ENCODE results near the gene ADGRE2. TPM values are rescaled to one million over a fixed set of nuclear protein-coding genes. Genes with fewer than 3 reads are reported as not detected.

ADGRE2 gene
- total RNA-seq, 1 experiment from 2014 or later = 4.2 TPM

DNA sequence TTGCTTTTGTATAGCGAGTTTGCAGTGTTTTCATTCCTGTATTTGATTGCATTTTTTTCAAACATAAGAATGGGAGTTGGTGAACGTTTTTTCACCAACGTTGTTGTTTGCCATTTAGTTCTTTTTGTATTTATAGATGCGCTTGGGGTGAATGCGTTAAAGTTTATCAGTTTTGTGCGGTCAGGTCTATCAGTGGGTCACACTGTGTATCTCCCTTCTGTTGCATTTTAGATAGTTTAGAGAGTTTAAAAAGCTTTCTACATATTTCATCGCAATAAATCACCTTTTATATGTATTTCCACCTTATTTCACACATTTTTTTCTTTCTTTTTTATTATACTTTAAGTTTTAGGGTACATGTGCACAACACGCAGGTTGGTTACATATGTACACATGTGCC is 40.2 kb upstream of the ADGRE2 start:
- Histone ChIP-seq H3K79me2 (ENCODE audit: low read length) (no peaks in the 10 kb centered on the region), H3K9me3 (ENCODE audit: low read length) (no peaks in the 10 kb centered on the region), H3K27me3 (ENCODE audit: low read length) (peaks cover 30% of the 10 kb centered on the region), H3K9me2 (replicated peaks; ENCODE audit: low read length) (no peaks in the 10 kb centered on the region), H3F3A (ENCODE audit: low read length, unreplicated experiment) (no peaks in the 10 kb centered on the region), H3K27ac (ENCODE audit: low read length) (no peak overlapping the region), H2AFZ (ENCODE audit: low read length) (no peak overlapping the region), H4K20me1 (ENCODE audit: low read length) (no peaks in the 10 kb centered on the region), H3K9ac (ENCODE audit: low read length) (no peak overlapping the region), H3K4me1 (ENCODE audit: insufficient read depth, low read length) (no peaks in the 10 kb centered on the region), H3K4me2 (ENCODE audit: low read length) (no peak overlapping the region), H3K36me3 (ENCODE audit: low read depth, low read length) (no peaks in the 10 kb centered on the region), H3K4me3 (ENCODE audit: low read length) (no peak overlapping the region)
- TF ChIP-seq EZH2 (IDR thresholded peaks at IDR 0.05; ENCODE audit: low read length, unreplicated experiment) (no peak), EZH2phosphoT487 (IDR thresholded peaks at IDR 0.05; ENCODE audit: borderline replicate concordance, low read length) (no peak)
- TF ChIP-seq, protein P1, sequence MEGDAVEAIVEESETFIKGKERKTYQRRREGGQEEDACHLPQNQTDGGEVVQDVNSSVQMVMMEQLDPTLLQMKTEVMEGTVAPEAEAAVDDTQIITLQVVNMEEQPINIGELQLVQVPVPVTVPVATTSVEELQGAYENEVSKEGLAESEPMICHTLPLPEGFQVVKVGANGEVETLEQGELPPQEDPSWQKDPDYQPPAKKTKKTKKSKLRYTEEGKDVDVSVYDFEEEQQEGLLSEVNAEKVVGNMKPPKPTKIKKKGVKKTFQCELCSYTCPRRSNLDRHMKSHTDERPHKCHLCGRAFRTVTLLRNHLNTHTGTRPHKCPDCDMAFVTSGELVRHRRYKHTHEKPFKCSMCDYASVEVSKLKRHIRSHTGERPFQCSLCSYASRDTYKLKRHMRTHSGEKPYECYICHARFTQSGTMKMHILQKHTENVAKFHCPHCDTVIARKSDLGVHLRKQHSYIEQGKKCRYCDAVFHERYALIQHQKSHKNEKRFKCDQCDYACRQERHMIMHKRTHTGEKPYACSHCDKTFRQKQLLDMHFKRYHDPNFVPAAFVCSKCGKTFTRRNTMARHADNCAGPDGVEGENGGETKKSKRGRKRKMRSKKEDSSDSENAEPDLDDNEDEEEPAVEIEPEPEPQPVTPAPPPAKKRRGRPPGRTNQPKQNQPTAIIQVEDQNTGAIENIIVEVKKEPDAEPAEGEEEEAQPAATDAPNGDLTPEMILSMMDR (conservative IDR thresholded peaks at IDR 0.05; ENCODE audit: low read depth, low read length) = no peak
- no TSS peak for BruUV-seq (replicated peaks)
- POLR2A ChIA-PET (ENCODE audit: unreplicated experiment) = no interaction called here
- CTCF ChIA-PET = no interaction called here
- ATAC-seq = no peak
- no peak for DNase-seq
- intact Hi-C loops (cut with micrococcal nuclease) = no loop called here

DNA sequence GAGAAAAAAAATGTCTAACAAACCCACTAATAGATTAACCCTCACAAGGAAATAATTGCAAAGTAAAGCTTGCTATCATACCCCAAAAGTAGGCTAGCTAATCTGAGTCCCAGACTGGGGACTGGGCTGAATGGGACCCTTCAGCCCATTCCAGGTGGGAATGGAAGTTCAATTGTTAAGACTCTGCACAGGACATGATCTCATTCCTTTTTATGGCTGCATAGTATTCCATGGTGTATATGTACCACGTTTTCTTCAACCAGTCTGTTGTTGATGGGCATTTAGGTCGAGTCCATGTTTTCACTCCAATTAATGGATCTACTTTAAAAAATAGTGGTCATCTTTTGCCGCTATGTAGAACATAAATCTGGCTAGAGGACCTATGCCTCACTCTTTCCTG is 38.7 kb upstream of the ADGRE2 start:
- Histone ChIP-seq H3K27me3 (ENCODE audit: low read length) (peaks cover 25% of the 10 kb centered on the region), H3K4me2 (ENCODE audit: low read length) (no peak overlapping the region), H3K9ac (ENCODE audit: low read length) (no peak overlapping the region), H3K9me3 (ENCODE audit: low read length) (no peaks in the 10 kb centered on the region), H4K20me1 (ENCODE audit: low read length) (no peaks in the 10 kb centered on the region), H3K9me2 (replicated peaks; ENCODE audit: low read length) (no peaks in the 10 kb centered on the region), H3K27ac (ENCODE audit: low read length) (no peak overlapping the region), H3K79me2 (ENCODE audit: low read length) (no peaks in the 10 kb centered on the region), H3K36me3 (ENCODE audit: low read depth, low read length) (no peaks in the 10 kb centered on the region), H3K4me1 (ENCODE audit: insufficient read depth, low read length) (no peaks in the 10 kb centered on the region), H2AFZ (ENCODE audit: low read length) (no peak overlapping the region), H3F3A (ENCODE audit: low read length, unreplicated experiment) (no peaks in the 10 kb centered on the region), H3K4me3 (ENCODE audit: low read length) (no peak overlapping the region)
- ChIA-PET POLR2A (ENCODE audit: unreplicated experiment) (no interaction called here), CTCF (no interaction called here)
- DNase-seq = no peak
- BruUV-seq (replicated peaks) = no TSS peak
- ATAC-seq = no peak
- TF ChIP-seq, protein P1 (conservative IDR thresholded peaks at IDR 0.05; ENCODE audit: low read depth, low read length) = no peak
- intact Hi-C loops (cut with micrococcal nuclease) = no loop called here

DNA sequence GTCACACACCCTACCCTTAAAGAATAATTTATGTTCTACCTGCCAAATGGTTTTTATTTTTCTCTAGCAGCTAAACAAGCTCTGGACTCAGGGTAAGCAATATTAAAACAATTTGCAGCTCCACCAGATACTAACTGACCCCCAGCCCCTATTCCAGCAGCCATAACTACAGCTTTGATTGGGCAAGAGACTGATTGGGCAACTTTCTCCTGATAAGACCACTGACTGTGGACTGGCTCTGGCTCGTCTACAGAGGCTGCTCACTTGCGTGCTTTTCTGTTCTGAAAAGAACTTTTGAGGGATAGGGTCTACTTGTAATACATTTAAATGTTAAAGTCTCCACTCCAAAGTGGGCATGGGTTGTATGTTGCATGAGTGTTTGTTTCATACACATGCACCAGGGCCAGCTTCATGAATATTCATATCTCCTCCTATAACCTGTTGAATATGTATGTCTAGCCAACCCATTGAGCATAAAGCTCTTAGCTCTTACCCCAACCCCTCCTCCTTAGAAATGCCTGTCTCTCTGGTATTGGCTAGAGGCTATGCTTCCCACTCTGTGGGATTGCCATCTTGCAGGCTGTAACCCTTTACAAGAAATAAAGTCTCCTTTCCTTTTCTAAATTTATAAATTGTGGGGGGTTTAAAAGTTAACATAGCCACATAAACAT is 36.8 kb upstream of the ADGRE2 start:
- H3K9me3 ChIP-seq (ENCODE audit: low read length) = no peaks in the 10 kb centered on the region
- H2AFZ ChIP-seq (ENCODE audit: low read length) = no peak overlapping the region
- H3K9me2 ChIP-seq (replicated peaks; ENCODE audit: low read length) = no peaks in the 10 kb centered on the region
- H3K79me2 ChIP-seq (ENCODE audit: low read length) = no peaks in the 10 kb centered on the region
- H3K4me2 ChIP-seq (ENCODE audit: low read length) = no peak overlapping the region
- H3F3A ChIP-seq (ENCODE audit: low read length, unreplicated experiment) = no peaks in the 10 kb centered on the region
- DNase-seq = no peak
- no peak for ATAC-seq
- no peak overlapping the region for H3K27ac ChIP-seq (ENCODE audit: low read length)
- TF ChIP-seq EZH2phosphoT487 (IDR thresholded peaks at IDR 0.05; ENCODE audit: borderline replicate concordance, low read length) (no peak), EZH2 (IDR thresholded peaks at IDR 0.05; ENCODE audit: low read length, unreplicated experiment) (no peak)
- TF ChIP-seq, protein P1 (conservative IDR thresholded peaks at IDR 0.05; ENCODE audit: low read depth, low read length) = no peak
- CTCF ChIA-PET = no interaction called here
- H3K36me3 ChIP-seq (ENCODE audit: low read depth, low read length) = no peaks in the 10 kb centered on the region
- H3K4me1 ChIP-seq (ENCODE audit: insufficient read depth, low read length) = no peaks in the 10 kb centered on the region
- intact Hi-C loops (cut with micrococcal nuclease) = no loop called here
- BruUV-seq (replicated peaks) = no TSS peak
- H3K4me3 ChIP-seq (ENCODE audit: low read length) = no peak overlapping the region
- POLR2A ChIA-PET (ENCODE audit: unreplicated experiment) = no interaction called here
- H4K20me1 ChIP-seq (ENCODE audit: low read length) = no peaks in the 10 kb centered on the region
- H3K27me3 ChIP-seq (ENCODE audit: low read length) = peaks cover 10% of the 10 kb centered on the region
- H3K9ac ChIP-seq (ENCODE audit: low read length) = no peak overlapping the region

Measured in PC-3 (cell line).